Measurements from ENCODE around the gene KCNH5. TPM values are rescaled to one million over a fixed set of nuclear protein-coding genes. Genes with fewer than 3 reads are reported as not detected.

The KCNH5 gene
- total and polyA plus RNA-seq, 9 of the 15 experiments (the other 6 are each of a cell fraction or from before 2014, with no cell fraction given): 1.1 to 2.4 (median 1.4) TPM

- TF ChIP-seq REST (IDR thresholded peaks at IDR 0.05; ENCODE audit: borderline replicate concordance) (no peak), REST (CRISPR knock-in tag; IDR thresholded peaks at IDR 0.05; ENCODE audit: low read depth) (no peak), CREB5 (CRISPR knock-in tag; IDR thresholded peaks at IDR 0.05) (no peak), MAZ (CRISPR knock-in tag; conservative IDR thresholded peaks at IDR 0.05 in 1 of 2, IDR thresholded peaks at IDR 0.05 in 1 of 2) (no peak)
These were observed 139.7 kb downstream of the KCNH5 start (continued) for GRCh38 chr14:62905566-62905965.
